ENCODE results near the gene PPA1.

GRCh38 chr10:70197235-70197945, 35.8 kb downstream of the PPA1 start:
- TF ChIP-seq CTCF (IDR thresholded peaks at IDR 0.05) (no peak), ZFX (IDR thresholded peaks at IDR 0.05; ENCODE audit: borderline replicate concordance) (no peak)
